ENCODE data around the gene ZBTB42. TPM values are rescaled to one million over a fixed set of nuclear protein-coding genes. Genes with fewer than 3 reads are reported as not detected.

The ZBTB42 gene
- total RNA-seq, 1 experiment from 2014 or later = 16.5 TPM

DNA sequence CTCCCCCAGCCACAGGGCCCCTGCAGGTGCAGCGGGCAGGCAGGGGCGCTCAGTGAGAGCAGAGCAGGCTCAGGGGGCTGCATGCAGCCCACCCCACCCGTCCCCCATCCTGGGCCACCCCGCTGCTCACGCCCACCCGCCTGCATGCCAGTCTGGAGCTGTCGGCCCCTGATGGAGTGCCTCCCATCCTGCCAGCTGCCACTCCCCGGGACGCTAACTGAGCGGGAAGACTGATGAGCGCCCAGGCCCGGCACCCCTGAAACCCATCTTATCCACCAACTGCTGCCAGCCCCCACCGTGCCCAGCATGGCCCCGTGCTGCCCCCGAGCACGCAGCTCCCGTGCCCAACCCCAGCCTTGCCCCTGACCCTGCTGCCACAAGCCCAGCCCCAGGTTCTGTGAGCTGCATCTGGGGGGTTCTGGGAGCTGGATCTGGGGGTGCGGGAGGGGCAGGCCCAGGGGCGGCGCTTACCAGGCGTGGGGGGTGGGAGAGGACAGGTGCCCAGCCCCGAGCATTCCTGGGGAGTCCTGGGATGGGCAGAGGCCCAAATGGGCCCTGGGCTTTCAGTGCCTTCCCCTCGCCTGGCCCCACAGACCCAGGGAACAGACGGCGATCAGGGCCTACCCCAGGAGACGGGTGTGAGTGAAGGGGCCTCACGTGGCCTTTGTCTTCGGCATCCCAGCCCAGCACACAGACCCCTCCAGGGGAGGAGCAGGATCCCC lies 18.7 kb upstream of the ZBTB42 start:
- ATAC-seq (no peak), DNase-seq (ENCODE audit: low read depth, low spot score) (no peak)
- TF ChIP-seq, protein P1, sequence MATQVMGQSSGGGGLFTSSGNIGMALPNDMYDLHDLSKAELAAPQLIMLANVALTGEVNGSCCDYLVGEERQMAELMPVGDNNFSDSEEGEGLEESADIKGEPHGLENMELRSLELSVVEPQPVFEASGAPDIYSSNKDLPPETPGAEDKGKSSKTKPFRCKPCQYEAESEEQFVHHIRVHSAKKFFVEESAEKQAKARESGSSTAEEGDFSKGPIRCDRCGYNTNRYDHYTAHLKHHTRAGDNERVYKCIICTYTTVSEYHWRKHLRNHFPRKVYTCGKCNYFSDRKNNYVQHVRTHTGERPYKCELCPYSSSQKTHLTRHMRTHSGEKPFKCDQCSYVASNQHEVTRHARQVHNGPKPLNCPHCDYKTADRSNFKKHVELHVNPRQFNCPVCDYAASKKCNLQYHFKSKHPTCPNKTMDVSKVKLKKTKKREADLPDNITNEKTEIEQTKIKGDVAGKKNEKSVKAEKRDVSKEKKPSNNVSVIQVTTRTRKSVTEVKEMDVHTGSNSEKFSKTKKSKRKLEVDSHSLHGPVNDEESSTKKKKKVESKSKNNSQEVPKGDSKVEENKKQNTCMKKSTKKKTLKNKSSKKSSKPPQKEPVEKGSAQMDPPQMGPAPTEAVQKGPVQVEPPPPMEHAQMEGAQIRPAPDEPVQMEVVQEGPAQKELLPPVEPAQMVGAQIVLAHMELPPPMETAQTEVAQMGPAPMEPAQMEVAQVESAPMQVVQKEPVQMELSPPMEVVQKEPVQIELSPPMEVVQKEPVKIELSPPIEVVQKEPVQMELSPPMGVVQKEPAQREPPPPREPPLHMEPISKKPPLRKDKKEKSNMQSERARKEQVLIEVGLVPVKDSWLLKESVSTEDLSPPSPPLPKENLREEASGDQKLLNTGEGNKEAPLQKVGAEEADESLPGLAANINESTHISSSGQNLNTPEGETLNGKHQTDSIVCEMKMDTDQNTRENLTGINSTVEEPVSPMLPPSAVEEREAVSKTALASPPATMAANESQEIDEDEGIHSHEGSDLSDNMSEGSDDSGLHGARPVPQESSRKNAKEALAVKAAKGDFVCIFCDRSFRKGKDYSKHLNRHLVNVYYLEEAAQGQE (IDR thresholded peaks at IDR 0.05; ENCODE audit: insufficient read depth in 1 of 2, low read depth in 2 of 2, low read length in 1 of 2) = no peak
- TF ChIP-seq TCF7L2 (IDR thresholded peaks at IDR 0.05; ENCODE audit: low read depth, low read length) (no peak), POLR2AphosphoS5 (IDR thresholded peaks at IDR 0.05; ENCODE audit: low read depth, low read length) (no peak), SIN3A (IDR thresholded peaks at IDR 0.05; ENCODE audit: borderline replicate concordance, insufficient read depth, low read depth, low read length) (no peak)
- TF ChIP-seq, protein P2, sequence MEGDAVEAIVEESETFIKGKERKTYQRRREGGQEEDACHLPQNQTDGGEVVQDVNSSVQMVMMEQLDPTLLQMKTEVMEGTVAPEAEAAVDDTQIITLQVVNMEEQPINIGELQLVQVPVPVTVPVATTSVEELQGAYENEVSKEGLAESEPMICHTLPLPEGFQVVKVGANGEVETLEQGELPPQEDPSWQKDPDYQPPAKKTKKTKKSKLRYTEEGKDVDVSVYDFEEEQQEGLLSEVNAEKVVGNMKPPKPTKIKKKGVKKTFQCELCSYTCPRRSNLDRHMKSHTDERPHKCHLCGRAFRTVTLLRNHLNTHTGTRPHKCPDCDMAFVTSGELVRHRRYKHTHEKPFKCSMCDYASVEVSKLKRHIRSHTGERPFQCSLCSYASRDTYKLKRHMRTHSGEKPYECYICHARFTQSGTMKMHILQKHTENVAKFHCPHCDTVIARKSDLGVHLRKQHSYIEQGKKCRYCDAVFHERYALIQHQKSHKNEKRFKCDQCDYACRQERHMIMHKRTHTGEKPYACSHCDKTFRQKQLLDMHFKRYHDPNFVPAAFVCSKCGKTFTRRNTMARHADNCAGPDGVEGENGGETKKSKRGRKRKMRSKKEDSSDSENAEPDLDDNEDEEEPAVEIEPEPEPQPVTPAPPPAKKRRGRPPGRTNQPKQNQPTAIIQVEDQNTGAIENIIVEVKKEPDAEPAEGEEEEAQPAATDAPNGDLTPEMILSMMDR (IDR thresholded peaks at IDR 0.05) = no peak
- in situ Hi-C loops (cut with HindIII; ENCODE audit: low pct_unique_long_range_greater_than_20kb, low sequenced_read_pairs) = no loop called here
- no TSS peak for BruUV-seq (replicated peaks)
- H3K4me3 ChIP-seq (ENCODE audit: low read depth in 2 of 2, low read length in 2 of 2) = no peak overlapping the region
- H3K9me3 ChIP-seq (ENCODE audit: control insufficient read depth, insufficient read depth, low read depth, low read length) = no peaks in the 10 kb centered on the region
- H3K4me1 ChIP-seq (ENCODE audit: control insufficient read depth, insufficient read depth, low read length) = 0 out of 2 replicates have a peak, but pooled peaks cover 3% of the 10 kb centered on the region
- no peaks in the 10 kb centered on the region for H3K27me3 ChIP-seq (ENCODE audit: control insufficient read depth, insufficient read depth, low read length)
- H3K27ac ChIP-seq (ENCODE audit: low read length) = no peak overlapping the region
- ChIA-PET POLR2A (no interaction called here), CTCF (interaction anchor here (1.0 kb wide), 1 partner anchor 38 kb away, joined by 4 read pairs; no protein-coding TSS in a partner anchor)
- intact Hi-C loops (cut with micrococcal nuclease; ENCODE audit: unreplicated experiment) = no loop called here
- no peaks in the 10 kb centered on the region; the same call in 1 of the 2 replicates for H3K36me3 ChIP-seq (ENCODE audit: control insufficient read depth, insufficient read depth, low read length)

DNA sequence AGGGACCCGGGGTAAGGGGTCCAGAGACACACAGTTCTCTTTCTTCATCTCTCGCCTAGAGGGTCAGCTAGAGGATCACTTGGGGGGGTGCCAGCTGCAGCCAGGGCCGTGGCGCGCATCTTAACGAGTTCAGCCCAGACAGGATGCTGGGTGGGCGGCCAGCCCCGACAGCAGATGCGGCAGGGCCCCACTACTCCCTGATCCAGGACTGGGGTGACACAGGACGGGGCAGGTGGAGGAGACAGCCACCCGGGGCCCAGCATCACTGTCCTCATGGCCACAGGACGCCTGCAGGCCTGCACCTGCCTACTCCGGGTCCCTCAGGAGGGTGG lies 18.1 kb upstream of the ZBTB42 start:
- H3K27me3 ChIP-seq (ENCODE audit: control insufficient read depth, insufficient read depth, low read length) = no peaks in the 10 kb centered on the region
- in situ Hi-C loops (cut with HindIII; ENCODE audit: low pct_unique_long_range_greater_than_20kb, low sequenced_read_pairs) (no loop called here), intact Hi-C loops (cut with micrococcal nuclease; ENCODE audit: unreplicated experiment) (no loop called here)
- no peak overlapping the region for H3K4me3 ChIP-seq (ENCODE audit: low read depth in 2 of 2, low read length in 2 of 2)
- ATAC-seq = no peak
- TF ChIP-seq POLR2AphosphoS5 (IDR thresholded peaks at IDR 0.05; ENCODE audit: low read depth, low read length) (no peak), TCF7L2 (IDR thresholded peaks at IDR 0.05; ENCODE audit: low read depth, low read length) (no peak), SIN3A (IDR thresholded peaks at IDR 0.05; ENCODE audit: borderline replicate concordance, insufficient read depth, low read depth, low read length) (no peak)
- TF ChIP-seq, protein P2 (IDR thresholded peaks at IDR 0.05) = no peak
- TF ChIP-seq, protein P1 (IDR thresholded peaks at IDR 0.05; ENCODE audit: insufficient read depth in 1 of 2, low read depth in 2 of 2, low read length in 1 of 2) = no peak
- H3K27ac ChIP-seq (ENCODE audit: low read length) = no peak overlapping the region
- H3K36me3 ChIP-seq (ENCODE audit: control insufficient read depth, insufficient read depth, low read length) = no peaks in the 10 kb centered on the region; the same call in 1 of the 2 replicates
- H3K4me1 ChIP-seq (ENCODE audit: control insufficient read depth, insufficient read depth, low read length) = 0 out of 2 replicates have a peak, but pooled peaks cover 3% of the 10 kb centered on the region
- CTCF ChIA-PET = interaction anchor here (1.0 kb wide), 1 partner anchor 38 kb away, joined by 4 read pairs; no protein-coding TSS in a partner anchor
- H3K9me3 ChIP-seq (ENCODE audit: control insufficient read depth, insufficient read depth, low read depth, low read length) = no peaks in the 10 kb centered on the region
- BruUV-seq (replicated peaks) = no TSS peak
- POLR2A ChIA-PET = no interaction called here
- no peak for DNase-seq (ENCODE audit: low read depth, low spot score)
